Kidney tubule cell (primary cell): ENCODE results near the gene FAM53B.
"Not testable (repeated sequence)": the region's sequence is repeated elsewhere in the genome, so short reads cannot be mapped to it uniquely, and the experiment has no call there.

Experiments
- DNase-seq: peaks from one replicate; pipeline ENCODE4 v3.0.0-alpha.2; 2018; ENCODE audit warnings: low spot score

FAM53B gene, protein sequence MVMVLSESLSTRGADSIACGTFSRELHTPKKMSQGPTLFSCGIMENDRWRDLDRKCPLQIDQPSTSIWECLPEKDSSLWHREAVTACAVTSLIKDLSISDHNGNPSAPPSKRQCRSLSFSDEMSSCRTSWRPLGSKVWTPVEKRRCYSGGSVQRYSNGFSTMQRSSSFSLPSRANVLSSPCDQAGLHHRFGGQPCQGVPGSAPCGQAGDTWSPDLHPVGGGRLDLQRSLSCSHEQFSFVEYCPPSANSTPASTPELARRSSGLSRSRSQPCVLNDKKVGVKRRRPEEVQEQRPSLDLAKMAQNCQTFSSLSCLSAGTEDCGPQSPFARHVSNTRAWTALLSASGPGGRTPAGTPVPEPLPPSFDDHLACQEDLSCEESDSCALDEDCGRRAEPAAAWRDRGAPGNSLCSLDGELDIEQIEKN

DNA sequence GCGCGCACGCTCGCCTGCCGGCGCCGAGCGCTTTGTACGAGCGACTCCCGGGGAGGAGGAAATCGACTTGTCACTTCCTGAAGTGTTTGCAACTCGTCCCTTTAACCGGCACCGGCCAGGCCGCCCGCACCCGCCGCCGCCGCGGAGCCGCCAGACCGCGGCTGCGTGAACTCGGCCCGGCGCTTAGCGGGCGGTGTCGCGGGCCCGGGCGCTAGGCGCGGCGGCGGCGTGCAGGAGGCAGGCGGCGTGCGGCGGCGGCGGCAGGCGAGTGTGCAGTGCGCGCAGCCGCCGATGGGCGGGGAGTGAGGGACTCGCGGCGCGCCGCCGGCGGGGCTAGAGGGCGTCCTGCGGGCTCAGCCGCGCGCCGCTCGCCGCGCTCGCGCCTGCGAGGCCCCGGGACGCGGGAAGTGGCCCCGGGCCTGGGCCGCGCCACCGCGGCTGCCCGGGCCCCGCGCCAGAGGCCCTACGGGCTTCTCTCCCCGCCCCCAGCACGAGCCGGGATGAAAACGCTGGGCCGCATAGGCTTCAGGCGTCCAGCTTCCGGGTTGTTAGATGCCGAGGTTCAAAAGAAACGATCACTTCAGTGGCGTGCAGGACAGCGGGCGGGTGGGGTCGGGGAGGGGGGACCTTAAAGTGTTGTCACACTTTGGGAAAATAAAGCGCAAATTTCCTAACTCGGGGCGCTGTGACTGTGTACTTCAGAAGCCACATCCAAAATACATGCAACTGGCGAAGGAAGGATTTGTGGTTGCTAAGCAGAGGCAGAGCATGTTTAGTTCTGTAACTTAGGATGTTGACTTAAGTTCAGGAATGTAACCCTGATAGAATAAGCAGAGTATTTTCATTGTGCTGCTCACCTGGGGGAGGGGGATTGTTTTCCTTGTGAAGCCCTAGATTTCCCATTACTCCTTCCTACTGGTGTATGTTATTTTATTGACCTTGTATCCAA, at the start of gene FAM53B:
Gene FAM53B (minus strand): TSS at position 277 of the 949 bp plus-strand sequence. CDS start 37,665 bp downstream, outside the sequence.
- peak; percentile 84 for DNase-seq

DNA sequence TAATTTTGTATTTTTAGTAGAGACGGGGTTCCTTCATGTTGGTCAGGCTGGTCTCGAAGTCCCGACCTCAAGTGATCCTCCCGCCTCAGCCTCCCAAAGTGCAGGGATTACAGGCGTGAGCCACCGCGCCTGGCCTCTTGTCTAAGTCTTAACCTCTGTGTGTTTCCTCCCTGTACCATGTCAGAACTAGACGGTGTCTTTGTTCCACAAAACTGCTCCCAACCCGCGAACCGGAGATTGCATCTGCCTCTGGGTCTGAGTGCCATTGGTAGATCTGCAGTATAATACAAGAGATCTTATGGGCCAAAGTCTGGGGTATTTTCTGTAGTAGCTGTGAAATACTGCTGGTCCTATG, 48.8 kb upstream of the FAM53B start:
- no peak for DNase-seq

DNA sequence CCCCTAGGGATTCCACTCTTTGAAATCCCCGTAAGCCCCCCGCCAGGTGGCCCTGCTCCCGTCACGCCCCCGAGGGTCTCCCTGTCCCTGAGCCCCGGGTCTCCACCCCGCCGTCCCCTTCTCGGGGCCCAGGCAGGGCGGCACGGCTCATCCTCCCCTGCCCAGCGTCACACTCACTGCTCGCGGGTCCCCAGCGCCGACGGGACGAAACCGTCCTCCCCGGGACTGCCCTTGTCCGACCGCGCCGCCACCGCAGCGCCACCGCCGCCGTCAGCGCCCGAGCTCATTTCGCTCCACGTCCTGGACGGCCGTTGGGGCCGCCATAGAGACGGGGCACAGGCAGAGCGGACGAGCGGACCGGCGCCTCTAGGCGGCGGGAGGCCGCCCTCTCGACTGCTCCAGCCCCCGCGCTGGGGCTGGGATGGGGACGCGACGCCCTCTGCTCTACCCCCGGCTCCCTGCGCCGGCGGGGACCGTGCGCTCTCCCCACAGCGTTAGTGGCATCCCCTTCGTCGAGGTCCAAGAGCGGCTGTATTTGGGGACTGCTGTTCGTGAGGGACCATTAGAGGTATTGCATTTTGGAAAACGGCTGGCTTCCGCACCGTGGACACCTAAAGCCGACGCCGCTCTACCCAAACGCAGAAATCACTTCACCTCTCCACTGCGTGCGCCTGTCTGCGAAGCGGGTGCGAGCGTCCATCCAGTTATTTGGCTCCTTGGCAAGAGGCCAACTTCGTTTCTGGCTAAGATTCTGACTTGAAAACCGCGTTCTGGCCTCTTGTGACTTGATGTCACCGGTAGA, 47.6 kb upstream of the FAM53B start, which contains the start of gene EEF1AKMT2:
Gene EEF1AKMT2 (minus strand): TSS at position 341 of the 802 bp plus-strand sequence. CDS start 54 bp downstream, at position 287.
- peak; percentile 88 for DNase-seq

DNA sequence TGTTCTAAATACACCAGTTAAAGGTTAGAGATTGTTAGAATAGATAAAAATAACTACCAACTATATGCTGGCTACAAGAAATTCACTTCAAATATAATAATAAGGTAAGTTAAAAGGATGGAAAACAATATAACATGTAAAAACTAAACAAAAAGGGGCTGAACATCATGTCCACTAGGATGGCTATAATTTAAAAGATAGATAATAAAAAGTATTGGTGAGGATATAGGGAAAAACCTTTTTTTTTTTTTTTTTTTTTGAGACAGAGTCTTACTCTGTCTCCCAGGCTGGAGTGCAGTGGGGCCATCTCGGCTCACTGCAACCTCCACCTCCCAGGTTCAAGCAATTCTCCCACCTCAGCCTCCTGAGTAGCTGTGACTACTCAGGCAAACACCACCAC, 38.7 kb upstream of the FAM53B start:
- DNase-seq, result not testable (repeated sequence)

DNA sequence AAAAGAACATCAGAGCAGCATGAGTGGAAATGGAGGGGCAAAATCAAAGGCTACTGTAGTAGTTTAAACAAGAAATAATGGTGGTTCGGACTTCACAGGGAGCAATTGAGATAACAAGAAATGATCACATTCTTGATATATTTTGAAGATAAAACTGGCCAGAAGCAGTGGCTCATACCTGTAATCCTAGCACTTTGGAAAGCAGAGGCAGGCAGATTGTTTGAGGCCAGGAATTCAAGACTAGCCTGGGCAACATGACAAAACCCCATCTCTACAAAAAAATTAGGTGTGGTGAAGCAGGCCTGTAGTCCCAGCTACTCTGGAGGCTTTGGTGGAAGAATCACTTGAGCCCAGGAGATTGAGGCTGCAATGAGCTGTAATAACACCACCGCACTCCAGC, 24.6 kb upstream of the FAM53B start:
- DNase-seq, result no peak

DNA sequence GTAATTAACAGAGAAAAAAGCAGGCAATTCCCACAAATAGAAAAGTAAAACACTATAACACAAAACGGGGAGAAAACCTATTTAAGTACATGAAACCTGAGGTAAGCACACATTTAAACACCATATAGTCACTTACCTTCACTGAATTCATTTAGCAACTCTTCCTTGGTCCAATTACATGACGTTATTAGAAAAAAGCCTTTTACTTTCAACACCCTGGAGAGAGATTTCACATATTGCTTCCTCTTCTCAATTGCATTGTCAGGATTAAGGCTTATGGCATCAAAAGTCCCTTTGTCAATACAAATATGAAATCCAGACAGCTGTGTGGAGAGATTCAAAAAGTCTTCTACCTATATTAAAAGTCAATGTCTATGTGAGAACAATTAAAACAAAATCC, 21.1 kb upstream of the FAM53B start:
- no peak for DNase-seq

DNA sequence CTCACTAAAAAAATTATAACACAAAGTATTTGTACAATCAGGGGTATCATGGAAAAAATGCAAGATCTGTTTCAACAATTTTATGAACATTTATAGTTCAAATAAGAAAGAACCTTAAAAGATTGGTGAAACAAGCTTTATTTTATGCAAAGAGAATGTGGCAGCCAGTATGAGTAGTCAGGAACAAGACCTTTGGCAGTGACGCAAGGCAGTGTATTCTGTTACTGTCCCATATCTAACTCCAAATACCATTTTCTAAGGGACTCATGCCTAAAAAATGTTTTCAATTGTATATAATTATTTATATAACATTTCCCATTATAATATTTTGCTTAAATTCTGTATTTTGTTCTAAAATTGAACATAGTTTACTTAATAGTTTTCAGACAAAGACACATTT, 19.1 kb upstream of the FAM53B start:
- no peak for DNase-seq

DNA sequence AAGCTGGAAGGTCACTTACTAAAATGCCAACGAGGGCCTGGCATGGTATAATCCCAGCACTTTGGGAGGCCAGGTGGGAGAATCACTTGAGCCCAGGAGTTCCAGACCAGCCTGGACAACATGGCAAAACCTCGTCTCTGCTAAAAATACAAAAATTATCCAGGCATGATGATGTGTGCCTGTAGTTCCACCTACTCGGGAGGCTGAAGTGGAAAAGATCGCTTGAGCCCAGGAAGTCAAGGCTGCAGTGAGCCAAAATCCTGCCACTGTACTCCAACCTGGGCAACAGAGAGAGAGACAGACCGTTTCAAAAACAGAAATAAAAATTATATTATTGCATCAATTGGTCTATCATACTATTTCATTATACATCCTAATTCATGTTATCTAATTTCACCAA, 18.1 kb upstream of the FAM53B start:
- no peak for DNase-seq

DNA sequence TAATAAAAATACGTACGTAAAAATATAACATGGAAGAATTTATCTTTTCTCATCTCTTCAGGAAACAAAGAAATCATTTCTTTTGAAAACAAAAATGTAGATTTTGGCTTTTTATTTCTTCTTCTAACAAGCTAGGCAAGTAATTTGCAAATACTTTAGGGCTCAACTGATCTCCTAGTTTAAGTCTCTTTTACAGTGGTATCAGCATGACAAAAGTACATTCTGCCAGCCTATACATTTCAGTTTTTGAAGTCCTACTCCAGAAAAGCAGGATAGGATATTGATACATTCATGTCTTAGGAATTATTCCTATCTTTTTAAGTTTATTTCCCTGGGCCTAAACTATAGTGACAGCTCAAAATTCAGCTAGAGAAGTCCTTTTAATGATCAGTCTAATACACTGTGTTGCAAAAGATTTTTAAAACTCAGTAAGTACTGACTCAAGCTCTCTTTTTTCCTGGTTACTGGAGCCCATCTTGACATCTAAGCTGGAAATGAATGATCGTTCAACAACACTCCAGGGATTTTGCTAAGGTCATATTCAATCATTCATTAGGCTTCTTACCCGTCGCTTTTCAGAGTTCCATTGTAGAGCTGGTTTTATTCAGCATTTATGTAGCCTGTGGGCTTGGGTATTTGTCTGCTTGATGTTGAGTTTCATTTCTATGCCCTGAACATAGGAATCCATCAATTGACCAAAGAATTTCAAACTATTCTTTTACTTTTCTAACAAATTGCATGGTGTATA, 12.2 kb upstream of the FAM53B start:
- no peak for DNase-seq

DNA sequence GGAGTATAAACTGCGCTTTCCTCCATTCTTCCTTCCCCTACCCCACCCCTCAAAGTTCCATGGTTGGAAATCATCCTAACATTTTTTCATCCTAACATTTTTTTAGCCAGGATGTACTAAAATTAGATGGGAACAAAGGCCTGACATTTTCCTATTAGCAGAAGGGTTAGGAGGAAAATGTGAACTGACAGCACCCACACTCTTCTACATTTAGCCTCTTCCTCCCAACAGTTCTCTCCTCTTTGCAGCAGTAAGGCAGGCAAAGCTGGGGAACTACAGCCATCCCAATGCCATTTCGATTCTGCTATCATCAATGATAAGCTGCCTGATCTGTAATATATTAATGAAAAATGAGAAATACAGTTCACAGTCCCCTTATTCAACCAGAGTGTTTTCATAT, 11.4 kb upstream of the FAM53B start:
- no peak for DNase-seq

DNA sequence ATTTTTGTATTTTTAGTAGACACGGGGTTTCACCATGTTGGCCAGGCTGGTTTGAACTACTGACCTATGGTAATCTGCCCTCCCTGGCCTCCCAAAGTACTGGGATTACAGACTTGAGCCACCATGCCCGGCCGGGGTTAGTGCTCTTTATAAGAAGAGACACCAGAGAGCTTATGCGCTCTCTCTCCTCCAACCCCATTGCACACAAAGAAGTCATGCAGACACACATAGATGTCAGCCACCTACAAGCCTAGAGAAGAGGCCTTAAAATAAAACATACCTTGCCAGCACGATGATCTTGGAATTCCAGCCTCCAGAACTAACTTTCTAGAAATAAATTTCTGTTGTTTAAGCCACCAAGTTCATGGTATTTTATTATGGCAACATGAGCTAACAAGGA, 10.0 kb upstream of the FAM53B start:
- DNase-seq, result no peak

DNA sequence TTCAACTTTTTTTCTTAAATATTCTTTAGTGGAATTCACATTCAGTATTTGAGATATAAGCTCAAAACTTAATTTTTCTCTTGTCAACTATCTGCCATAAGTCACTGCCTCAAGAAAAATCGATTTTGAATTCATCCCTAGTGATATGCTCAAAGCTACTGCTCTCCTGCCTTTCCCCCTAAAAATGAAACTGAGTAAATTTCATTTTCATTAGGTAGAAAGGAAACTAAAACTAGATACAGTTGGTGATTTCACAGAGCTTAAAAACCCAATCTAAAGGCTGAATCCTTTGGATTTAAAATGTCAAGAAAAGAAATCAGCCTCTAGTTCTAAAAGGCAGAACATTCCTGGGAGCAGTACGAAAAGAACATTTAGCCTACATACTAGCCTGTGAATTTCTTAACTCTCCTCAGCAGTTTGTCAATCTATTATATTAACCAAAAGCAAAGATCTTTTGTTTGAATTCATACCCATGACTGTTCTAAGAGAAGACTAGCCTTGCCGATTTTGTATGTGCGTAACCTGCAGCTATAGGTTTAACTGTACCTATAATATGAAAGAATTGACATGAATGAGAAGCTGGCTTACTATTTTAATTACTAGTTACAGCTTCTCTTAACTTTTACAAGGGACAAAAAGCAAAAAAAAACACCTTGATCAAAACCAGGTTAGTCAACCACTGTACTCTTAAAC, 4.9 kb upstream of the FAM53B start:
- DNase-seq, result no peak

DNA sequence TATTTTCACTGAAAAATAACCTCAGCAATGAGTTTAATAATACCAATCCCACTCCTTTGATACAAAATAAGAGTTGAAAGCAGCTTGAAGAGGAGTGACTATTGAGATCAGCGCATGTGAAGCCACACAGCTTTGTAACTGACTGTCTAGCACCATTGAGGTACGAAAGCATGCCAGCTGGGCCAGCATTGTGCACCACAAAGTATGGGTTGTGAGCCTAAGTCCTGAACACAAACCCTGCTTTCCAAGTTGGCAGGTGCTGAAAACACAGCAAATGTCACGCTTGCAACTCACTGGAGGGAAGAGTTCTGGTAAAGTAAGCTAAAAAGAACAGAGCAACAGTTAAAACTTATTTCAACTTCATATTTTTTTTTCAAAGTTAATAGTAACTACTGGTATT, 4.0 kb upstream of the FAM53B start:
- DNase-seq, result no peak

DNA sequence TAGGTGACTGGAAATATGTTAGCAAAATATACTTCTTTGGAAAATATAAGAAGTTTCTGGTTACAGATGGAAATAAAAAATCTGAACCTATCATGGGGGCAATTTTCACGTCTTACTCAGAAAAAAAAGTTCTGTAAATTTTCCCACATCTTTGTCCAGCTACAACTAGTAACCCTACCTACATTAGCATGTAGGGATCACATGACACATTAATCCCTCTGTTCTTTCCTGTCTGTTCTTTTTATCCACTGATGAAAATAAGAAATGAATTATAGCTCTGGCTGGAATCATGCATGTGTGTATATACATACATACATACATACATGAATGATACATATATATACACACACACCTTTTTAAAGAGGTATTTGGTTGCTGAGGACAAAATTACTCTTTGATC, 3.6 kb upstream of the FAM53B start:
- no peak for DNase-seq

DNA sequence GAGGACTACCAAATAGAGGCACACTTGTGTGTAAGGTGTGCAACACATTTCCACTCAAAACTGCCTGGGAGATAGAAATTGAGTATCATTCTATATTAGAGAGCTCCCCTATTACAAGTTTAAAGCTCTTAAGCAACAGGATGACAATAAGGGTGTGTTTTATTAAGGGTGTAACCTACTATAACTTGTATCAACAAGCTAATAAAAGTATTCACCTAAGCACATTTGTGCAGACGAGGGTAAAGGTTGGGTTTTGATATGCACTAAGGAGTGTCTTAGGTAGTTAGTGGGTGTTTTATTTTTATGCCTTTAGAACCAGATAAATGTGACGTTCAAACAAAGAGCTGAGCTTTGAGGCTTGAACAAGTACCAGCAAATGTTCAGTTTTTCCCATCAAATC, 2.8 kb upstream of the FAM53B start:
- no peak for DNase-seq

DNA sequence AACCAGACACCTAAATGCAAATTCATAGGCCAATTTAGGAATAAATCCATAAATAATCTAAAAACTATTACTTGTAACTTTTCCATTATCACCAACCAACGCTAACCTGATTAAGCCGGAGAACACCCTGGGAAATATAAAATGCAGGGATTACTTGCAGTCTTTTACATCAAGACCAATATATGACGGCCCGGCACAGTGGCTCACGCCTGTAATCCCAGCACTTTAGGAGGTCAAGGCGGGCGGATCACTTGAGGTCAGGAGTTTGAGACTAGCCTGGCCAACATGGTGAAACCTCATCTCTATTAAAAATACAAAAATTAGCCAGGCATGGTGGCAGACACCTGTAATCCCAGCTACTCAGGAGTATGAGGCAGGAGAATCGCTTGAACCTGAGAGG, 2.3 kb upstream of the FAM53B start:
- DNase-seq, result not testable (repeated sequence)

DNA sequence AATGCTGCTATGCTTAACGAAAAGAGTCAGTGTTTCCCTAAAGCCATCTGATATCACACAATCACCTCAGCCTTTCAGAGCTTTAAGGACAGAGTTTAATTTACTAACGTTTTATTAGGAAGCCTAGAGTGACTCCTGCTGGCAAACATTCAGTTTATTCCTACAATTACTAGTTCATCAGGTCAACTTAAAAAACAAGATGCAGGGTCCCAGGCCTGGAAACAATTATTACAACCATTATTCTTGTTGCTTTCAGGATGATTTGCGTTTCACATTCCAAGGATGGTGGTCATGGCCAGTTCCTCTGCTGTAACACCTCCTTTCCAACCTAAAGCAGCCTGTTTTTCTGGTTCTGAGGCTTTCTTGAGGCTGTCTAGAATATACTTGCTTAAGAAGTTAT, 1.5 kb upstream of the FAM53B start:
- DNase-seq, result peak; percentile 56

DNA sequence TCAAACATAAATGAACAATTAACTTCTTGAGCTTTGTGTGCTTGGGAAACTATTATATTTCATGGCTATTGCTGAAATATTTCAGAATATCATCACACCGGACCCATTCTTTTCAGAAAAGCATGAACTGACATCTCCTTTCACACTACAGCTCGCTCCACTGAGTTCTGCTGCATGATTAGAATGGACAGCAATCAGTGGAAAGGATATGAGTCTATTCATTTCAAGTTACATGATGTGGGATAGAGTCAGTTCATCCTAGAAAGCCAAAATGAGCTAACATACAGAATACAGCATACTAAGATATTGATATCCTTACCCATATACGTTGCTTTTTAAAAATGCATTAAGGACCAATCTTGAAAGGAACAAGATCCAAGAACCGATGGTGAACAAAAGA, 1.1 kb upstream of the FAM53B start:
- no peak for DNase-seq

DNA sequence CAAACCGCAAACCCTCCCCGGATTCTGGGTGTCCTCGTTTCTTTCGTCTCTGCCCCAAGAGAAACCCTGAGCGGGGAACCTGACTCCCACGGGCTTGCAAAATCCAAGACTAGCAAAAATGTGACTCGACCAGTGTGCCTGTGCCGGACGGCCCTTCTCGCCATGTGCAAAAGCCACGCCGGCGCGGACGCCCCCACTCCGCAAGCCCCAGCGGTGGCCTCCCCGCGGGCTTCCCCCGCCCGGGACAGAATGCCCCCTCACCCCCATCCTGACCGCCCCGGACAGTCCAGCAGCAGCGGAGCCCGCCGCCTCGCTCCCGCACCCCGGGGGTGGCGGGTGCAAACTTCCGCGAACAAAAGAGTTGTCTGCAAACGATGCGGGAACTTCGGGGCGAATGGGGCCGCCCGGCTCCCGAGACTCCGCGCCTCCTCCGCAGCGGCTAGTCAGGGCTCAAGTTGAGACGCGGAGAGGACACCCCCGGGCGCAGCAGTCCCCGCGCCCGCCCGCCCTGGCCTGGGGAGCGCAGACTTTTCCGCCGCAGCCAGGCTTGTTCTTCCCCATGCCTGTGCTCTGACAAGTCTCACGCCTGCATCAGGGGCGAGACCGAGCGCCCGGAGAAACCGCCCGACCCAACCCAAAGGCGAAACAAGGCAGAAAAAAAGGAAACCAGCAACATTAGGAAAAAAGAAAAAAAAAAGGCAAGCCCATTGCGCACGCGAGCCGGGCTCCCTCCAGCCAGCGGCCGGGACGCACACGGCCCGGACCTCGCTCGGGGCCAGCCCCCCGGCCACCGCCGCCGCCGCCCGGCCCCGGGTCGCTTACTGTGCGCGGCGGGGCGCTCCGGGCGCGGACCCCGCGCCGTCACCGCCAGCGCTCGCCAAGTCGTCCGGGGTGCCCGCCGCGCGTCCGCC, 732 bp downstream of the FAM53B start:
- DNase-seq, result peak; percentile 40
